Panc1 (cell line): ENCODE measurements around the gene EPC1. TPM values are rescaled to one million over a fixed set of nuclear protein-coding genes. Genes with fewer than 3 reads are reported as not detected.

Source experiments
- ATAC-seq: fragments of 200-7000 bp; cut with Tn5 transposase; 2 replicates; pipeline ENCODE4 v1.9.1; 2020; ENCODE audit warnings: mild to moderate bottlenecking, moderate library complexity
- BruUV-seq: library from RNA; stranded (reverse); fragments of 400-500 nt; replicated peaks from 2 replicates; lab custom pipeline; 2021; lab: Mats Ljungman, UMichigan
- CTCF ChIA-PET: fragments of 300-600 bp; sonication (Branson Sonifier 250); formaldehyde crosslinking; loops from one replicate; lab custom pipeline; 2022; ENCODE audit warnings: antibody characterized with exemption; lab: Charles Lee
- POLR2A ChIA-PET: fragments of 300-600 bp; sonication (Branson Sonifier 250); formaldehyde crosslinking; loops from one replicate; lab custom pipeline; 2022; ENCODE audit warnings: antibody characterized with exemption; lab: Charles Lee
- DNase-seq: peaks from one replicate; pipeline ENCODE4 v3.0.0-alpha.2; 2010; ENCODE audit warnings: low read depth, low spot score
- H3K27ac ChIP-seq: 2 replicates; pipeline ENCODE4 v1.5.1; 2011; ENCODE audit warnings: mild to moderate bottlenecking, low read length, inconsistent platforms
- H3K27me3 ChIP-seq: fragments of 200-500 bp; sonication (Bioruptor generic); 2 replicates; pipeline ENCODE4 v1.6.0; 2014; ENCODE audit warnings: low read length, inconsistent platforms; ENCODE audit not compliant: control insufficient read depth, insufficient read depth
- H3K36me3 ChIP-seq: fragments of 200-500 bp; sonication (Bioruptor generic); 2 replicates; pipeline ENCODE4 v1.5.1; 2014; ENCODE audit warnings: inconsistent platforms, mild to moderate bottlenecking, low read length, moderate library complexity; ENCODE audit not compliant: control insufficient read depth, insufficient read depth
- H3K4me1 ChIP-seq: 2 replicates; pipeline ENCODE4 v1.5.1; 2011; ENCODE audit warnings: inconsistent platforms, mild to moderate bottlenecking, low read length, moderate library complexity; ENCODE audit not compliant: control insufficient read depth, insufficient read depth
- H3K4me3 ChIP-seq, 2 experiments: 2 replicates each; pipeline ENCODE4 v1.5.1; 2011 to 2012; ENCODE audit warnings: low read depth in 2 of 2, low read length in 2 of 2, mild to moderate bottlenecking in 2 of 2, inconsistent platforms in 1 of 2, moderate library complexity in 1 of 2
- H3K9me3 ChIP-seq: fragments of 200-500 bp; sonication (Bioruptor generic); 2 replicates; pipeline ENCODE4 v1.5.1; 2014; ENCODE audit warnings: low read depth, mild to moderate bottlenecking, inconsistent platforms, low read length, moderate library complexity; ENCODE audit not compliant: control insufficient read depth, insufficient read depth
- CTCF ChIP-seq: fragments of 450-650 bp; IDR thresholded peaks from 2 replicates; pipeline ENCODE4 v1.5.1; 2017; ENCODE audit warnings: mild to moderate bottlenecking
- POLR2AphosphoS5 ChIP-seq: IDR thresholded peaks from 2 replicates; pipeline ENCODE4 v1.6.1; 2012; ENCODE audit warnings: mild to moderate bottlenecking, low read depth, low read length, moderate library complexity
- REST ChIP-seq, 2 experiments: IDR thresholded peaks; 2 replicates each; pipeline ENCODE4 v1.6.1; 2011 to 2012; ENCODE audit warnings: low read depth in 2 of 2, control low read depth in 1 of 2, low read length in 1 of 2, mild to moderate bottlenecking in 1 of 2, moderate library complexity in 1 of 2; ENCODE audit not compliant: insufficient read depth in 1 of 2
- SIN3A ChIP-seq: IDR thresholded peaks from 2 replicates; pipeline ENCODE4 v1.6.1; 2012; ENCODE audit warnings: low read depth, mild to moderate bottlenecking, low read length, moderate library complexity, borderline replicate concordance; ENCODE audit not compliant: insufficient read depth
- TCF7L2 ChIP-seq: IDR thresholded peaks from 2 replicates; pipeline ENCODE4 v1.6.1; 2011; ENCODE audit warnings: mild to moderate bottlenecking, low read depth, low read length, inconsistent platforms
- in situ Hi-C: cut with HindIII; loops from 2 replicates; pipeline ENCODE4 v1.10.0; 2016; ENCODE audit warnings: low sequenced_read_pairs, low pct_unique_long_range_greater_than_20kb
- intact Hi-C: fragments of 100-400 bp; cut with micrococcal nuclease; formaldehyde crosslinking; loops from one replicate; pipeline ENCODE4 v1.10.0; 2022; ENCODE audit not compliant: unreplicated experiment
- total RNA-seq: library from RNA; stranded (reverse); gene quantifications from one replicate; pipeline ENCODE4 v1.2.1, GENCODE V29; 2021; ENCODE audit not compliant: unreplicated experiment

EPC1 gene
- total RNA-seq, 1 experiment from 2014 or later = 18.4 TPM

- no peak for TF ChIP-seq SIN3A
- no peak for TF ChIP-seq REST (IDR thresholded peaks at IDR 0.05; ENCODE audit: insufficient read depth in 1 of 2, low read depth in 2 of 2, low read length in 1 of 2)
- TF ChIP-seq POLR2AphosphoS5 = no peak
- TF ChIP-seq CTCF = no peak
- TF ChIP-seq TCF7L2 = no peak
- Histone ChIP-seq H3K36me3 (no peaks in the 10 kb centered on the region), H3K4me1 (no peaks in the 10 kb centered on the region), H3K27ac (no peak overlapping the region), H3K27me3 (no peaks in the 10 kb centered on the region), H3K4me3 (no peak overlapping the region), H3K9me3 (no peaks in the 10 kb centered on the region)
- BruUV-seq = no TSS peak
- in situ Hi-C loops = no loop called here
- POLR2A ChIA-PET = interaction anchor here (0.6 kb wide), 1 partner anchor 385 kb away, joined by 3 read pairs; no protein-coding TSS in a partner anchor
- intact Hi-C loops = no loop called here
- CTCF ChIA-PET = no interaction called here
- ATAC-seq (no peak), DNase-seq (no peak)
Observed at GRCh38 chr10:32244421-32245207, 102.3 kb downstream of the EPC1 start.

- Histone ChIP-seq H3K36me3 (no peaks in the 10 kb centered on the region), H3K27me3 (no peaks in the 10 kb centered on the region), H3K4me3 (no peak overlapping the region), H3K9me3 (no peaks in the 10 kb centered on the region), H3K27ac (no peak overlapping the region), H3K4me1 (no peaks in the 10 kb centered on the region)
- no peak for ATAC-seq
- DNase-seq = no peak
- intact Hi-C loops = no loop called here
- TF ChIP-seq REST (IDR thresholded peaks at IDR 0.05; ENCODE audit: insufficient read depth in 1 of 2, low read depth in 2 of 2, low read length in 1 of 2) (no peak), SIN3A (no peak), TCF7L2 (no peak), CTCF (no peak), POLR2AphosphoS5 (no peak)
- ChIA-PET CTCF (no interaction called here), POLR2A (interaction anchor here (0.6 kb wide), 1 partner anchor 385 kb away, joined by 3 read pairs; no protein-coding TSS in a partner anchor)
- in situ Hi-C loops = no loop called here
- no TSS peak for BruUV-seq
Observed at GRCh38 chr10:32244011-32244410, 102.9 kb downstream of the EPC1 start.
